Right forelimb (tissue), 1 donor: ENCODE results near the gene ATP5ME.

ENCODE experiments used
- DNase-seq: peaks from one replicate; pipeline ENCODE4 v3.0.0-alpha.2; 2018

Gene ATP5ME

DNA sequence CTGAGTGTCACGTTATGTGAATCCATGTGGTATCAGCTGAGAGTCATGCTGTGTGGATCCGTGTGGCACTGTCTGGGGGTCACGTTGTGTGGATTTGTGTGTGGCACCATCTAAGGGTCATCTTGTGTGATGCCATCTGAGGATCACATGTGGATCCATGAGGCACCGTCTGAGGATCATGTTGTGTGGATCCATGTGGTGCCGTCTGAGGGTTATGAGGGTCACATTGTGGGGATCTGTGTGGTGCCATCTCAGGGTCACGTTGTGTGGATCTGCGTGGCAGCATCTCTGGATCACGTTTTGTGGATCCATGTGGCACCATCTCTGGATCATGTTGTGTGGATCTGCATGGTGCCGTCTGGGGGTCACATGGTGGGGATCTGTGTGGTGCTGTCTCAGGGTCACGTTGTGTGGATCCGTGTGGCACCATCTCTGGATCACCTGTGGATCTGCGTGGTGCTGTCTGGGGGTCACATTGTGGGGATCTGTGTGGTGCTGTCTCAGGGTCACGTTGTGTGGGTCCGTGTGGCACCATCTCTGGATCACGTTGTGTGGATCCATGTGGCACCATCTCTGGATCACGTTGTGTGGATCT is 41.8 kb downstream of the ATP5ME start:
- DNase-seq: peak; percentile 13

DNA sequence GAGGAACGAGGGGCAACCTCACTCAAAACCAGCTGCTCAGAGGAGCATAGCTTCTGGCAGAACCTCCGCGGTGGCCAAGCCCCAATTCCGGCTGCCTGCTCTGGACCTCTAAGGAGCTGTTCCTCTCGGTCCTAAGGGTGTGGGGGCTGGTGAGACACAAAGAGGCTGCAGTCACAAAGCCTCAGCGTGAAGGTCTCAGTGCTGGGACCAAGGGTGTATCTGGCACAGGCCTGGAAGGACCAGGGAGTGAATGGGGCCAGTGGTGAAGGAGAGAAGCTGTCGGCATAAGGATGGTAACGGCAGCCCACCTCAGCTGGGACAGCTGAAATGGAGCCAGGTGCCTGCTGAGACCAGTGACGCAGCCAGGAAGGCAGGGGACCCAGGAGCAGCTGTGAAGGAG is 43.4 kb downstream of the ATP5ME start:
- DNase-seq: no peak

DNA sequence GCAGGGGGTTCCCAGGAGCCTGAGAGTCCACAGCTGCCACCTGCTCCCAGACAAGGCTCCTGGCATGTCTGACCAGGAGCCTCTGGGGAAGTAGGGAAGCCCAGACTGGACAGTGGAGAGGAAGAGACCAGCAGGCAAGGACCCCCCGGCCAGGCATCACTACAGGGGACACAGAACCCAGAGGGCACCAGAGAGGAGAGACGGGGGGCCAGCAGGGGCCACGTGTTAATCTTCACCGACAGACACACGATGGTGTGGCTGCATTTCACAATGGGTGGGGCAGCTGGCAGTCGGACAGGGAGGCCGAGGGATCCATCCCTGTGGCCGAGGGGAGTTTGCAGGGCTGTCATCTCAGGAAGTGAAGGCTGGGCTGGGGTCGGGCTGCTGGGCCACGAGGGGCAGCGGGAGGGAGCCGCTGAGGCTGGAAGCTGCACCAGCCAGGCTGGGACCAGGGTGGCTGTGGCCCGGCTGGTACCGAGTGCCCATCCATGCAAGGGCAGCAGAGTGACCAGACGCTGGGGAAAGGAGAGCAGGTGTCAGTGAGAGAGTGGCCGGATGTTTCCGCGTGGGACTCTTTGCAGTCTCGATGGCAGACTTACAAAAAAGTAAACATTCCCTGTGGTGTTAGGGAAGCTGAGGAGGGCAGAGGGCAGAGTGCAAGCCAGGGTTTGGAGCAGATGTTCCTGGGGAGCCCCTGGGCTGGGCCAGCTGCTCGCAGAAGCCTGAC is 44.0 kb downstream of the ATP5ME start:
- DNase-seq: no peak

DNA sequence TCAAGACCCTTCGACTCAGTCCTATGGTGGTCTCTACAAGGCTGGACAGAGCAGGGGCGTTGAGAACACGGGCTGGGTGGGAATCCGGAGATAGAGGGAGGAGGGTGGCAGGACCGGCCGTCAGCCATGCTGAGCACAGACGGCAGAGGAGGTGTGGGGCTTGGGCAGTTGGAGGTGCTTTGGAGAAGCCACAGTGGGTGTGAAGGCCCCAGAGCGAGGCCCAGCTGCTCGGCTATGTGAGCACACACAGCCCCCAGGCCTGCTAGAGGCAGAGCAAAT is 44.5 kb downstream of the ATP5ME start:
- DNase-seq: no peak

DNA sequence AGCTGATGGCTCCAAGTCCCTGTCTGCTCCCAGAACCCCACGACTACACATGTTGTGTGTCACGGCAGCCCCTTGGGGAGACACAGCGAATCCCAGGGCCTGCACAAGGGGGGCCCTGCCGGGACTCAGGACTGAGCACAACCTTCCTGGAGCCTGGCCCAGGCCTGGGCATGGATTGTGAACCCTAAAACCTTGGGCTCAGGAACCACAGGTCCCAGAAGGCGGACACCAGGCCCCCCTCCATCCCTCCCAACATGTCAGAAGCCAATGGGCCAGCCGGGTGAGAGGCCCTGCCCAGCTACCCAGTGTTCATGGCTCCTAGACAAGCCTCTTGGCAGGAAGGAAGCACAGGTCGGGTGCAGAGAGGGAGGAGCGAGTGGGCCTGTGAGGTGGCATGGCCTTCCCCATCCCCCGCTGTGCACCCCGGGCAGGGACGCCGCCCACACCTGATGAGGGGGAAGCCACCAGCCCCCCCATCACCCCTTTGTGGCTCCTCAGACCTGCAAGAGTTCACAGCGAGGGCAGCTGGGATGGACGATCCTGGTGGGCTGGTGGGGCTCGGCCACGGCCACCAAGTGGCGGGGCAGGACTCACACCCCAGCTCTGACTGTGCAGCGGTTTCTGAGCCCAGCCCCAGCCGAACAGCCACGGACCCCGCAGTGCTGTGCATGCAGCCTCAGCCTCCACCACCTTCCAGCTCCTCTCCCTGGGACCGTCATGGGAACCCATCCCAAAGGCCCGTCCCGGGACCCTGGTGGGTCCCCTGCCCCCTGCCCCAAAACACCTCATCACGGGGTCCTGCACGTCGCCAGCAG is 45.0 kb downstream of the ATP5ME start:
- no peak for DNase-seq

DNA sequence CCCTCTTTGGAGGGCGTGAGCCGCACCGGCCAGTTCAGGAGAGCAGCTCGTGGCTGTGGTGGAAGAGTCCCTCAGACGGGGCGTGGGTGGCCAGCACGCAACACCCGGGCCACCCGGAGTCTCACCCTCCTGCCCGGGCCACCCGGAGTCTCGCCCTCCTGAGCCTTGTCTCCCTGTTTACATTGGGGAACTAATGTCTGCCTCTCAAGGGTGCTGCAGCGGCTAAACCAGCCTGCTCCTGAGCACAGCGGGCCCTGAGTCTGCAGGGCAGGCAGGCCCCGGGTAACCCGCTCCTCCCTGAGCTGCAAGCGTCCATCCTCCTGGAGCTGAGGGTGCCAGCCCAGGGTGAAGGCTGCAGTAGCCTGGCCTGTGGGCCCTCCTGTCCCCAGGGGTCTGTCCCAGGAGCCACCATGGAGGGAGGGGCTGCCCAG is 45.8 kb downstream of the ATP5ME start:
- DNase-seq: no peak

DNA sequence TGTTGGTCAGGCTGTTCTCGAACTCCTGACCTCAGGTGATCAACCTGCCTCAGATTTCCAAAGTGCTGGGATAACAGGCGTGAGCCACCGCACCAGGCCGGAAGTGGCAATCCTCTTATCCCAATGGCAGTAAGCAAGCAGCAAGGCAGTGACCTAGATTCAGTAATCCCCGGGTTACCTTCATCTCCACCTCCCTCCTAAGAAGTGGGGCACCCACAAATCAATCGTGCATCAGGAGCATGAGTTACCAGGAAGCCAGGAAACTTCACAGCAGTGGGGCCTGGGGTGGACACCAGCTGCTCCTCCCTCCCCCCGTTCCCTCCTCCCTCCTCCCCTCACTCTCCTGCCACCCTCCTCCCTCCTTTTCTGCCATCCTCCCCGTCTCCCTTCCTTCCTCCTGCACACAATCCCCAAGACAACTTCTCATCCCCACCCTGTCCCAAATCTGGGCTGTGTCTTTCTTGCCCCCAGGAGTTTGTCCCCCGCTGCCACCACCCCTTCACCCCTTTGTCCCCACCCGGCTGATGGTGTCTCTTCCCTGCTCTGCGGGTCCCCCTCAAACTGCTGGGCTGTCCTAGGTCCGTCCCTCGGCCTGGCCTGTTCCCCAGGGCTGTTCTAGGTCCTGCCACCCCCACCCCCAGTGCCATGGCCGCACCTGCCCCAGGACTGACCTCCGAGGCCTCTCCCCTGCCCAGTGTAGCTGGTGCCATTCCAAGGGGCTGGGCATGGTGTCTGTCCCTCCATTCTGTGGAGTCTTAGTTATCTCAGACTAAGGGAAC is 46.5 kb downstream of the ATP5ME start:
- DNase-seq: no peak

DNA sequence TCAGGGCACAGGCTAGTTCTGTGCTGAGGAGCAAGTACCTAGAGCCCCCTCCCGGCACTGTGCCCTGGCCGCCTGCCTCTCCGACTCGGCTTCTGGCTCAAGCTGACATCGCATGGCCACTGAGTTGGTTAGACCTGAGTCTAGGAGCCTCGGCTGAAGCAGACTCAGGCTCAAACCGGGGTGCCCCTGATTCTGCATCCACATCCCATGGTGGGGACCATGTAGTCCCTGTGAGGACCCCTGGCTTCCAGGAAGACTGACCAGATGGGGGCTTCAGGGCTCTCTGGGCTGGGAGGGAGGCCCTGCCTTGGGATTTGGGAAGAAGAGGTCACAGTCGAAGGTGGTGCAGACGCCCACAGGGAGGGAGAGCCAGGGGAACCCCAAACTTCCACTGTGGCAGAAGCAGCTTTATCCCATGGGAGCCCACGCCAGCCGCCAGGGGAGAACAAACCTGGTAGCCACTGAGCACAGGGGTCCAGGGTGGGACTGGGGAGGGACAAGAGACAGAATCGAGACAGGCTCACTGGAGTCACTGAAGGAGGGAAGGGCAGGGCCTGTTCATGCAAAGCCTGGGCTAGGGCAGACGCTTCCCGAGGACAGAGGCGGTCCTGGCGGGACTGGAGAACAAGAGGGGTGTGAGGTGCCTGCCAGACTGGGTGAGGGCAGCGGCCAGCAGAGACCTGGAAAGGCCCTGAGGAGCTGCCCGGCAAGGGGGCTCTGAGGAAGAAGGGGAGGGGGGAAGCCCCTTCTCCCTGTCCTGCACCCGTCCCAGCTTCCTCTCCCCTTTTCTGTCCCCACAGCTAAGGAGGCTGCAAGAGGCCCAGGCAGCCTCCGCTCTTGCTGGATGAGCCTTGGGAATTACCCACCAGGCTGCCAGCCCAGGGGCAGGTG is 47.6 kb downstream of the ATP5ME start:
- no peak for DNase-seq

DNA sequence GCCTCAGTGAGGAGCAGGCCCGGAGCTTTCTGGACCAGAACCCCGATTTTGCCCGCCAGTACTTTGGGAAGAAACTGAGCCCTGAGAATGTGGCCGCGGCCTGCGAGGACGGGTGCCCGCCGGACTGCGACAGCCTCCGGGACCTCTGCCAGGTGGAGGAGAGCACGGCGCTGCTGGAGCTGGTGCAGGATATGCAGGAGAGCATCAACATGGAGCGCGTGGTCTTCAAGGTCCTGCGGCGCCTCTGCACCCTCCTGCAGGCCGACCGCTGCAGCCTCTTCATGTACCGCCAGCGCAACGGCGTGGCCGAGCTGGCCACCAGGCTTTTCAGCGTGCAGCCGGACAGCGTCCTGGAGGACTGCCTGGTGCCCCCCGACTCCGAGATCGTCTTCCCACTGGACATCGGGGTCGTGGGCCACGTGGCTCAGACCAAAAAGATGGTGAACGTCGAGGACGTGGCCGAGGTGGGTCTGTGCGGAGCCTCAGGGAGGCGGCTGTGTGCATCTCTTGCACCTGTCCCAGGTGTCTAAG is 48.4 kb downstream of the ATP5ME start:
- DNase-seq: no peak

DNA sequence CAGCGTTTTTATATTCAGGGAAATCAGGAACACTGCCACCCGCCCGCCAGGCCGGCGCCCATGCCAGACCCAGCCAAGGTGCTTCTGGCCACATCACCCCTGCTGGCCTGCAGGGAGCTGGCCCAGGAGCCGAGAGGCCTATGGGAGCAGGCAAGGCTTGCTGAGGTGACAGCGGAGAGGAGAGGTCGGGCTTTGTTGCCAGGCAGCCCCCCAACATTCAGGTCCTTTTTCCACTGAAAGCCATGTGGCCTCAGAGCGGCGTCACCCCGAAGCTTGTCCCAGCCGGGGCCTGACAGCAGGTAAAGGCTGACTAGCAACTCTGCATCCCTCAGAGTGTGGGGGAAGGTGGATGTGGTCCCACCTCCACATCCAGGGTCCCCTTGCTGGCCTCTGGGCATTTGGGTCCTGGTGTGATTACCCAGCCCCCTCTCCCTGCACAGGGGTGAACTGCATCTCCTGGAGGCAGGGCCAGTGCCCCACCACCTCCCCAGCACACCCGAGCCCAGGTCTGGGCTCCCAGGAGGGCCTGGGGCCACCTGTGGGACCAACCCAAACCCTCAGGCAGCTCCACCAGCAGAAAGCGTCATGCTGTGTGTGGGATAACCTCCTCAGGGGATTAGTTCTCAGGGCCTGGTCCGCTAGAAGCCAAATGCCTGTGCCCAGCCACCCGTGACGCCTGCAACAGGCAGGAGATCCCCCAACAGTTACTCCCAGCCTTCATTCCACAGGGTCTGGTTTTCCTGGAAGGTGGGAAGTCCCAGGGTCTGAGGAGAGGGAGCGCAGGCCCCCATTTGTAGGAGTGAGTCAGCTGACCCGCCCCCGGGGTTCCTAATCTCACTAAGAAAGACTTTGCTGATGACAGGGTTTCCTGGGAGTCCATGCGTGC is 49.1 kb downstream of the ATP5ME start, which contains the start of gene PDE6B:
TSS of gene PDE6B (plus strand) at position 869 of the 886 bp plus-strand sequence. CDS start 54 bp downstream, outside the sequence.
- no peak for DNase-seq

DNA sequence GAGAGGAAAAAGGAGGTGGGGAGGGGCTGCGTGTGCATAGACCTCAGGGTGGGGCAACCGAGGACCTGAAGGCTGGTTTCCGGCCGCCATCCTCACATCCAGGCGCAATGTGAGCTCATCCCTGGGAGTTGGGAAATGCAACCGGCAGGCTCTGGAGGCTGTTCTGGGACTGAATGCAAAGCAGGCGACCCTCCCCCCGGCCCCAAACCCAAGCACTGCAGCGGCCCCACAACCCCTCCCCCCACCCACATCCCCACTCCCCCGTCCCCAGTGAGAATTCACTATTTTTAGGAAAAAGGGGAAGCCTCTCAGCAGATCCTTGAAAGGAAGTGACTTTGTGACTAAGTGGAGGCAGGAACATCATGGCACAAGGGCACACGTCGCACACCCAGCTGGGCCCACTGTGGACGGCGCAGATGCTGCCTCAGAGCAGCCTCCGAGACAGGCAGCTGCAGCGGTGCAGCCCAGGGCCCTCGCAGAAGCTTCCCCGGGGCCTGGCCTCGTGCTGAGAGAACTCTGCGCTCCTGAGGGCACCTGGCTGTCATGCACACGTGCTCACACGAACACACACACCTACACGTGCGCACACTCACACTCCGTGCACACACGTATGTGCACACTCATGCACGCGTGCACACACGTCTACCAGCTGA is 50.0 kb downstream of the ATP5ME start:
- DNase-seq: no peak

DNA sequence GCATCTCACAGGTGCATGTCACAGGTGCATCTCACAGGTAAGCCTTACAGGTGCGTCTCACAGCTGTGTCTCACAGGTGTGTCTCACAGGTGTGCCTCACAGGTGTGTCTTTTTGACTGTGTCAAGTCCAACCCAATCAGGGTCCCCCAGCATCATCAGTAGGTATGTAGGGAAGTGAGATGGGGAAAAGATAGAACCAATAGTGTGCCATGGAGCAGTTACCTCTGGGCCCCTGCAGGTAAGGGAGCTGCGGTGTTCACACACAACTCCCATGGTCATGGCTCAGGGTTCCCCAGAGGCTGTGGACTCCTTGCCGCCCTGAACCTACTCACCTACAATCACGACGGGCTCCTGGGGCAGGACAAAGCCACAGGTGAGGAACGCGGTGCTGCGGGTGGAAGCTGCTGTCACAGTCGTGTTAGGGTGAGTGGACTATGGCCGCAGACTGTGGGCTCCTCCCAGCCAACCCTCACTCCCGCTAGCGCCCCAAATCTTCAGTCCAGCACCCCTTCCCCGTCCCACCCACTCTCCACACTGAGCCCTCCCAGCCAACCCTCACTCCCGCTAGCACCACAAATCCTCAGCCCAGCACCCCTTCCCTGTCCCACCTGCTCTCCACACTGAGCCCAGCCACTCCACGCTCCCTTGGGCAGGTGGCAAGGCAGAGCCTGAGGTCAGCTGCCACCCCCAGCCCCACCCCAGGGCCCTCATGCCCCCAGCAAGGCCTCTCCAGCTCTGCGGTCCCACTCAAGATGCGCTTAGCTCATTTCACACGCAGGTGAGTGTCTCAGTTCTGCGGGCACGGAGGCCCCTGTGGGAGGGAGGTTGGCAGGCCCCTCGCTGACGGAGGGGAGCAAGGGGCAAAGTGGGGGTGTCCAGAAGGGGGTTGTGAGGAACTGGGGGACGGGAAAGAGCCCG is 50.8 kb downstream of the ATP5ME start:
- DNase-seq: no peak
